ENCODE data around the gene JAKMIP2. TPM values are rescaled to one million over a fixed set of nuclear protein-coding genes. Genes with fewer than 3 reads are reported as not detected.

The JAKMIP2 gene
- total RNA-seq, 4 donors from 2014 or later: 2.1 TPM; not detected in 2

- Histone ChIP-seq H3K36me3 (no peaks in the 10 kb centered on the region), H3K27me3 (no peaks in the 10 kb centered on the region), H3K9me3 (no peaks in the 10 kb centered on the region), H3K4me3 (no peak overlapping the region), H3K4me1 (no peaks in the 10 kb centered on the region), H3K27ac (no peak overlapping the region)
- DNase-seq: no peak
- TF ChIP-seq CTCF (IDR thresholded peaks at IDR 0.05): no peak
- no peak for TF ChIP-seq POLR2A (IDR thresholded peaks at IDR 0.05)
Observed at GRCh38 chr5:147786142-147786541, 3.6 kb upstream of the JAKMIP2 start.

GRCh38 chr5:147784146-147784987 is 1.8 kb upstream of the JAKMIP2 start:
- H3K27ac ChIP-seq: no peak overlapping the region
- TF ChIP-seq CTCF (IDR thresholded peaks at IDR 0.05) (no peak), POLR2A (IDR thresholded peaks at IDR 0.05) (no peak)
- H3K4me1 ChIP-seq: no peaks in the 10 kb centered on the region
- H3K9me3 ChIP-seq: no peaks in the 10 kb centered on the region
- H3K27me3 ChIP-seq: no peaks in the 10 kb centered on the region
- no peak for DNase-seq
- H3K4me3 ChIP-seq: no peak overlapping the region
- H3K36me3 ChIP-seq: no peaks in the 10 kb centered on the region

GRCh38 chr5:147780924-147781573 is 1.5 kb downstream of the JAKMIP2 start:
- Histone ChIP-seq H3K27me3 (no peaks in the 10 kb centered on the region), H3K4me3 (no peak overlapping the region), H3K27ac (no peak overlapping the region), H3K4me1 (no peaks in the 10 kb centered on the region), H3K36me3 (no peaks in the 10 kb centered on the region), H3K9me3 (no peaks in the 10 kb centered on the region)
- TF ChIP-seq POLR2A (IDR thresholded peaks at IDR 0.05) (no peak), CTCF (IDR thresholded peaks at IDR 0.05) (no peak)
- DNase-seq: no peak

- no peaks in the 10 kb centered on the region for H3K36me3 ChIP-seq
- H3K4me3 ChIP-seq: no peak overlapping the region
- no peak for DNase-seq
- TF ChIP-seq CTCF (IDR thresholded peaks at IDR 0.05): no peak
- TF ChIP-seq POLR2A (IDR thresholded peaks at IDR 0.05): no peak
- no peak overlapping the region for H3K27ac ChIP-seq
- H3K27me3 ChIP-seq: no peaks in the 10 kb centered on the region
- H3K9me3 ChIP-seq: no peaks in the 10 kb centered on the region
- no peaks in the 10 kb centered on the region for H3K4me1 ChIP-seq
Observed at GRCh38 chr5:147779694-147780093, 2.8 kb downstream of the JAKMIP2 start.

GRCh38 chr5:147776989-147777388 is 5.5 kb downstream of the JAKMIP2 start:
- Histone ChIP-seq H3K36me3 (no peaks in the 10 kb centered on the region), H3K9me3 (no peaks in the 10 kb centered on the region), H3K4me3 (no peak overlapping the region), H3K4me1 (no peaks in the 10 kb centered on the region), H3K27me3 (no peaks in the 10 kb centered on the region), H3K27ac (no peak overlapping the region)
- TF ChIP-seq CTCF (IDR thresholded peaks at IDR 0.05): no peak
- no peak for TF ChIP-seq POLR2A (IDR thresholded peaks at IDR 0.05)
- DNase-seq: no peak

All from Peyer's patch (tissue), 4 donors.